GM12878 (cell line): Measurements from ENCODE around the gene CINP. TPM values are rescaled to one million over a fixed set of nuclear protein-coding genes. Genes with fewer than 3 reads are reported as not detected.

Experiments used
- ATAC-seq: fragments of 200-7000 bp; cut with Tn5 transposase; 3 replicates; pipeline ENCODE4 v1.9.1; 2020; ENCODE audit warnings: mild to moderate bottlenecking, moderate library complexity
- BruUV-seq: library from RNA; stranded (reverse); fragments of 400-500 nt; replicated peaks from 2 replicates; lab custom pipeline; 2021; lab: Mats Ljungman, UMichigan
- CTCF ChIA-PET: fragments of 300-600 bp; sonication (Branson Sonifier 250); formaldehyde crosslinking; extraction: SDS; loops from one replicate; lab custom pipeline; 2021; ENCODE audit warnings: inconsistent platforms; lab: Yijun Ruan, JAX
- POLR2A ChIA-PET: fragments of 350-600 bp; formaldehyde crosslinking; extraction: SDS; loops from one replicate; lab custom pipeline; 2021; ENCODE audit warnings: inconsistent platforms; lab: Charles Lee
- RAD21 ChIA-PET: fragments of 300-600 bp; sonication (Branson Sonifier 250); formaldehyde crosslinking; loops from one replicate; lab custom pipeline; 2023; ENCODE audit warnings: antibody characterized with exemption; ENCODE audit not compliant: unreplicated experiment; lab: Charles Lee
- SMC1A ChIA-PET: fragments of 300-600 bp; sonication (Branson Sonifier 250); formaldehyde crosslinking; loops from one replicate; lab custom pipeline; 2023; ENCODE audit not compliant: unreplicated experiment, uncharacterized antibody; lab: Charles Lee
- DNase-seq: peaks from one replicate; pipeline ENCODE4 v3.0.0-alpha.2; 2011; ENCODE audit warnings: low read depth, low spot score
- FAIRE-seq: peaks from 3 replicates; lab custom pipeline; 2011; peaks lifted over from hg19 to GRCh38; lab: Jason Lieb, UNC
- H2AFZ ChIP-seq: 2 replicates; pipeline ENCODE4 v1.6.0; 2011; ENCODE audit warnings: low read depth, low read length, control low read depth; ENCODE audit not compliant: control insufficient read depth
- H3K27ac ChIP-seq: 2 replicates; pipeline ENCODE4 v1.5.1; 2011; ENCODE audit warnings: control low read depth; ENCODE audit not compliant: control insufficient read depth, insufficient read depth
- H3K27me3 ChIP-seq, 2 experiments: replicated peaks in 1 of 2; 2 replicates each; pipeline versions ENCODE4 v1.6.0 to v1.6.1; 2011; ENCODE audit warnings: low read length in 1 of 2; ENCODE audit not compliant: control insufficient read depth in 2 of 2, insufficient read depth in 2 of 2
- H3K36me3 ChIP-seq, 2 experiments: 2 replicates each; pipeline ENCODE4 v1.5.1; 2011; ENCODE audit warnings: low read length in 1 of 2; ENCODE audit not compliant: control insufficient read depth in 2 of 2, insufficient read depth in 2 of 2
- H3K4me1 ChIP-seq: 2 replicates; pipeline ENCODE4 v1.6.1; 2011; ENCODE audit warnings: mild to moderate bottlenecking, low read length, moderate library complexity, mixed read lengths; ENCODE audit not compliant: control insufficient read depth, insufficient read depth
- H3K4me2 ChIP-seq: 2 replicates; pipeline ENCODE4 v1.6.0; 2011; ENCODE audit warnings: control low read depth; ENCODE audit not compliant: control insufficient read depth, insufficient read depth
- H3K4me3 ChIP-seq: fragments of 200-600 bp; sonication (generic); 2 replicates; pipeline ENCODE4 v1.5.1; 2016
- H3K79me2 ChIP-seq: 2 replicates; pipeline ENCODE4 v1.6.0; 2011; ENCODE audit warnings: low read length; ENCODE audit not compliant: control insufficient read depth, insufficient read depth
- H3K9ac ChIP-seq: 2 replicates; pipeline ENCODE4 v1.8.0; 2011; ENCODE audit warnings: low read length, control low read depth, mixed read lengths; ENCODE audit not compliant: control insufficient read depth, insufficient read depth
- H3K9me3 ChIP-seq: replicated peaks from 3 replicates; pipeline ENCODE4 v1.5.1; 2011; ENCODE audit warnings: mild to moderate bottlenecking, low read length; ENCODE audit not compliant: control insufficient read depth, insufficient read depth
- H4K20me1 ChIP-seq: 2 replicates; pipeline ENCODE4 v1.6.0; 2011; ENCODE audit not compliant: control insufficient read depth, insufficient read depth
- CEBPB ChIP-seq, 2 experiments: fragments of 150-350 bp in 1 of 2; IDR thresholded peaks; 2 replicates each; pipeline ENCODE4 v1.6.1; 2012 to 2014; ENCODE audit warnings: low read depth in 2 of 2, low read length in 2 of 2, borderline replicate concordance in 1 of 2, inconsistent platforms in 1 of 2
- GABPA ChIP-seq: IDR thresholded peaks from 2 replicates; pipeline ENCODE4 v1.6.1; 2014; ENCODE audit warnings: antibody characterized with exemption, low read depth, mild to moderate bottlenecking, inconsistent platforms
- HDAC2 ChIP-seq: fragments of 200-600 bp; sonication (generic); IDR thresholded peaks from 2 replicates; pipeline ENCODE4 v1.6.1; 2017
- IKZF1 ChIP-seq: fragments of 450-650 bp; conservative IDR thresholded peaks from 2 replicates; pipeline ENCODE4 v1.6.1; 2017; ENCODE audit warnings: antibody characterized with exemption, mild to moderate bottlenecking
- NBN ChIP-seq: fragments of 450-650 bp; IDR thresholded peaks from 2 replicates; pipeline ENCODE4 v1.6.1; 2016
- PAX5 ChIP-seq: IDR thresholded peaks from 2 replicates; pipeline ENCODE4 v1.6.1; 2011; ENCODE audit warnings: low read depth, low read length, borderline replicate concordance
- POLR2AphosphoS5 ChIP-seq: IDR thresholded peaks from 2 replicates; pipeline ENCODE4 v1.6.1; 2011; ENCODE audit warnings: mild to moderate bottlenecking, low read length, inconsistent platforms
- RAD51 ChIP-seq: fragments of 450-650 bp; IDR thresholded peaks from 2 replicates; pipeline ENCODE4 v1.6.1; 2016; ENCODE audit warnings: moderate library complexity, mild to moderate bottlenecking, inconsistent platforms
- YBX1 ChIP-seq: fragments of 450-650 bp; IDR thresholded peaks from 2 replicates; pipeline ENCODE4 v1.6.1; 2016; ENCODE audit warnings: antibody characterized with exemption
- ZBED1 ChIP-seq: IDR thresholded peaks from 2 replicates; pipeline ENCODE4 v1.6.1; 2016; ENCODE audit warnings: borderline replicate concordance
- WGBS: methylation state at CpG from one replicate; pipeline ENCODE4 v1.1.6; 2016; ENCODE audit warnings: low lambda C conversion rate; ENCODE audit not compliant: insufficient replicate concordance, insufficient coverage; ENCODE audit errors: missing lambda C conversion rate; 5-methylcytosine and 5-hydroxymethylcytosine counted together
- in situ Hi-C: fragments of 300-500 bp; cut with MboI; formaldehyde crosslinking; loops from 9 replicates; pipeline ENCODE4 v1.14.3; 2018; ENCODE audit warnings: mixed read lengths
- intact Hi-C: fragments of 100-400 bp; cut with micrococcal nuclease; formaldehyde crosslinking; loops from one replicate; pipeline ENCODE4 v1.14.2; 2022; ENCODE audit not compliant: unreplicated experiment
- polyA plus RNA-seq, 11 experiments: library from polyadenylated mRNA; depleted of rRNA in 4 of 11; unstranded in 6 of 11; stranded (reverse) in 5 of 11; fragments of >200 nt; fragmentation: Nextera tagmentation in 4 of 11; fragmentation: Illumina TruSeq in 1 of 11; extraction: Ambion mirVana in 4 of 11; extraction: Trizol in 1 of 11; gene quantifications; 1 replicate in 1 of 11; 2 replicates in 10 of 11; pipeline versions ENCODE4 v1.2.1 to v1.2.3, GENCODE V29; 2011 to 2016; ENCODE audit warnings: inconsistent platforms in 2 of 11, missing spikeins in 2 of 11, low read depth in 1 of 11
- total RNA-seq, 4 experiments: library from RNA; depleted of rRNA in 3 of 4; stranded (reverse); fragments of >200 nt in 3 of 4; fragmentation: Illumina TruSeq in 1 of 4; extraction: Trizol in 1 of 4; gene quantifications; 2 replicates each; pipeline versions ENCODE4 v1.2.1 to v1.2.3, GENCODE V29; 2013 to 2021
- TF ChIP-seq, protein P1 (sequence below): fragments of 450-650 bp; IDR thresholded peaks from 2 replicates; pipeline ENCODE4 v1.6.1; 2017; ENCODE audit warnings: mild to moderate bottlenecking, low read depth, inconsistent platforms; ENCODE audit not compliant: poor library complexity, severe bottlenecking

CINP gene
- total and polyA plus RNA-seq, 10 of the 15 experiments (the other 5 are each of a cell fraction or from before 2014, with no cell fraction given): 45.4 to 73.3 (median 52.9) TPM

GRCh38 chr14:102351023-102351422, 11.7 kb downstream of the CINP start:
- intact Hi-C loops (no loop called here), in situ Hi-C loops (no loop called here)
- ChIA-PET SMC1A (no interaction called here), RAD21 (no interaction called here), POLR2A (interaction anchor here (0.6 kb wide), 1 partner anchor 124 kb away, joined by 3 read pairs; no protein-coding TSS in a partner anchor), CTCF (interaction anchor here (1.2 kb wide), 1 partner anchor 14 kb away, joined by 3 read pairs; no protein-coding TSS in a partner anchor)
- Histone ChIP-seq H3K27me3 (no peaks in the 10 kb centered on the region), H3K9ac (no peak overlapping the region), H2AFZ (no peak overlapping the region), H3K4me3 (no peak overlapping the region), H3K79me2 (no peaks in the 10 kb centered on the region), H3K4me1 (no peaks in the 10 kb centered on the region; the same call in 1 of the 2 replicates), H3K9me3 (no peaks in the 10 kb centered on the region), H3K27ac (no peak overlapping the region), H3K36me3 (peaks cover 6 to 8% of the 10 kb centered on the region in 2 experiments), H4K20me1 (no peaks in the 10 kb centered on the region), H3K4me2 (no peak overlapping the region)
- FAIRE-seq (no peak), ATAC-seq (no peak), DNase-seq (no peak)
- WGBS: 98% methylated on average over 10 of the region's 10 CpGs
- TF ChIP-seq POLR2AphosphoS5 (no peak), CEBPB (IDR thresholded peaks at IDR 0.05; ENCODE audit: borderline replicate concordance in 1 of 2, low read depth in 2 of 2, low read length in 2 of 2) (no peak), YBX1 (no peak), IKZF1 (no peak), ZBED1 (no peak), GABPA (no peak), HDAC2 (no peak), RAD51 (no peak), NBN (no peak), PAX5 (no peak)
- TF ChIP-seq, protein P1, sequence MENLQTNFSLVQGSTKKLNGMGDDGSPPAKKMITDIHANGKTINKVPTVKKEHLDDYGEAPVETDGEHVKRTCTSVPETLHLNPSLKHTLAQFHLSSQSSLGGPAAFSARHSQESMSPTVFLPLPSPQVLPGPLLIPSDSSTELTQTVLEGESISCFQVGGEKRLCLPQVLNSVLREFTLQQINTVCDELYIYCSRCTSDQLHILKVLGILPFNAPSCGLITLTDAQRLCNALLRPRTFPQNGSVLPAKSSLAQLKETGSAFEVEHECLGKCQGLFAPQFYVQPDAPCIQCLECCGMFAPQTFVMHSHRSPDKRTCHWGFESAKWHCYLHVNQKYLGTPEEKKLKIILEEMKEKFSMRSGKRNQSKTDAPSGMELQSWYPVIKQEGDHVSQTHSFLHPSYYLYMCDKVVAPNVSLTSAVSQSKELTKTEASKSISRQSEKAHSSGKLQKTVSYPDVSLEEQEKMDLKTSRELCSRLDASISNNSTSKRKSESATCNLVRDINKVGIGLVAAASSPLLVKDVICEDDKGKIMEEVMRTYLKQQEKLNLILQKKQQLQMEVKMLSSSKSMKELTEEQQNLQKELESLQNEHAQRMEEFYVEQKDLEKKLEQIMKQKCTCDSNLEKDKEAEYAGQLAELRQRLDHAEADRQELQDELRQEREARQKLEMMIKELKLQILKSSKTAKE: no peak
- BruUV-seq: no TSS peak
